HG02885 (cell line): ENCODE results near the gene CPZ.

Experiments used
- ATAC-seq: cut with Tn5 transposase; IDR thresholded peaks from one replicate; pipeline ENCODE4 v1.9.1; 2021; ENCODE audit warnings: mild to moderate bottlenecking; ENCODE audit not compliant: unreplicated experiment, poor library complexity

CPZ gene

GRCh38 chr4:8579526-8580320 lies 12.8 kb upstream of the CPZ start:
- ATAC-seq: no peak

DNA sequence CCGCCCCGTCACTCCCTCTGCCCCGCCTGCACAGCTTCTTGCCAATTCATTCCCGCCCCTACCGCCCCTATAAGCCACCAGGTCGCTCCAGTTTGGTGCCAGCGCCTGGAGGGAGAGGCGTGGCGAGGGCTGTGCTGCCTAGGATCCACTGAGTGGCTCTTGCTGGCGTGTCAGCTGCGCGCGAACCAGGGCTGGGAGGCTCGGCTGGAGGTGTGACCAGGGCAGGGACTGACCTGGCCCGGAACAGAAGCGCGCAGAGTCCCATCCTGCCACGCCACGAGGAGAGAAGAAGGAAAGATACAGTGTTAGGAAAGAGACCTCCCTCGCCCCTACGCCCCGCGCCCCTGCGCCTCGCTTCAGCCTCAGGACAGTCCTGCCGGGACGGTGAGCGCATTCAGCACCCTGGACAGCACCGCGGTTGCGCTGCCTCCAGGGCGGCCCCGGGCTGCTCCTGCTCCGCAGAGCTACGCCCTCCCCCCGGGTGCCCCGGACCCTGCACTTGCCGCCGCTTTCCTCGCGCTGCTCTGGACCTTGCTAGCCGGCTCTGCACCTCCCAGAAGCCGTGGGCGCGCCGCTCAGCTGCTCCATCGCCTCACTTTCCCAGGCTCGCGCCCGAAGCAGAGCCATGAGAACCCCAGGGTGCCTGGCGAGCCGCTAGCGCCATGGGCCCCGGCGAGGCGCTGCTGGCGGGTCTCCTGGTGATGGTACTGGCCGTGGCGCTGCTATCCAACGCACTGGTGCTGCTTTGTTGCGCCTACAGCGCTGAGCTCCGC lies 12.1 kb upstream of the CPZ start, which contains the start of gene GPR78:
GPR78 (plus strand) TSS at position 72 of the 773 bp plus-strand sequence; CDS start at position 663, 591 bp downstream.
- peak; percentile 50 for ATAC-seq

GRCh38 chr4:8581094-8581861 lies 11.3 kb upstream of the CPZ start:
- no peak for ATAC-seq

DNA sequence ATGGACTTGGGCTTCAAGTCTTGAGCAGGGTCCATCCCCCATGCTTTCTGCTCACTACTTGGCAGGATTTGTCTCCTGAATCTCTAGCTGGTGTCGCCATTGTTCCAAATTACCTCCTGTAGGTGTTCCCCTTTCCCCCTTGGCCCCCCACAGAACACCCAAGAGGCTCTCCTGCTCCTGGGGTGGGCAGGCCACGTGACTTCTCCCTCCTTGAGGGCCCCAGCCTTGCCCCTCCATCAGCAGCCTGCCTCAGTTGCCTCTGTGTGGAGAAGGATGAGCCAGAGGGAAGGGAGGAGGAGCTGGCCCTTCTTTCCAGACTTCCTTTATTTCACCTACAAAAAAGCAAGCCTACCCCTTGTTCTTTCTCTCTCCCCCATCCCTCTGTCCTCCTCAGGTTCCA lies 10.5 kb upstream of the CPZ start:
- ATAC-seq: no peak

DNA sequence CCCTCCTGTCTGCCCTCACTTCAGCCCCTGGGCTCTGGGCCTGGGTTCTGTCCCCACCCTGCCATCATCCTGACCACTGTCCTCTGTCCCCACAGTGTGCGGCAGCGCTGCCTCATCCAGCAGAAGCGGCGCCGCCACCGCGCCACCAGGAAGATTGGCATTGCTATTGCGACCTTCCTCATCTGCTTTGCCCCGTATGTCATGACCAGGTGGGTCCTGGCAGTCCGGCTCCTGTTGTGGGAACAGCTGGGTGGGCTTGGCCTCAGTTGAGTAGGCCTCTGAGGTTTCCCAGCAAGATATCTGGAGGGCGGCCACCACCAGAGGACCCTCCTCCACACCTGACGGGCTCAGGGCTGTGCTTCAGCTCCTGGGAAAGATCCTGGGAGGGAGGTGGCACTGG lies 10.1 kb upstream of the CPZ start:
- no peak for ATAC-seq

- ATAC-seq: no peak
Observed at GRCh38 chr4:8582941-8583654, 9.5 kb upstream of the CPZ start.

GRCh38 chr4:8583655-8584025 lies 8.9 kb upstream of the CPZ start:
- no peak for ATAC-seq

- ATAC-seq: no peak
Observed at GRCh38 chr4:8585186-8585585, 7.4 kb upstream of the CPZ start.

GRCh38 chr4:8585721-8586212 lies 6.8 kb upstream of the CPZ start:
- no peak for ATAC-seq

GRCh38 chr4:8586246-8586645 lies 6.3 kb upstream of the CPZ start:
- ATAC-seq: no peak

DNA sequence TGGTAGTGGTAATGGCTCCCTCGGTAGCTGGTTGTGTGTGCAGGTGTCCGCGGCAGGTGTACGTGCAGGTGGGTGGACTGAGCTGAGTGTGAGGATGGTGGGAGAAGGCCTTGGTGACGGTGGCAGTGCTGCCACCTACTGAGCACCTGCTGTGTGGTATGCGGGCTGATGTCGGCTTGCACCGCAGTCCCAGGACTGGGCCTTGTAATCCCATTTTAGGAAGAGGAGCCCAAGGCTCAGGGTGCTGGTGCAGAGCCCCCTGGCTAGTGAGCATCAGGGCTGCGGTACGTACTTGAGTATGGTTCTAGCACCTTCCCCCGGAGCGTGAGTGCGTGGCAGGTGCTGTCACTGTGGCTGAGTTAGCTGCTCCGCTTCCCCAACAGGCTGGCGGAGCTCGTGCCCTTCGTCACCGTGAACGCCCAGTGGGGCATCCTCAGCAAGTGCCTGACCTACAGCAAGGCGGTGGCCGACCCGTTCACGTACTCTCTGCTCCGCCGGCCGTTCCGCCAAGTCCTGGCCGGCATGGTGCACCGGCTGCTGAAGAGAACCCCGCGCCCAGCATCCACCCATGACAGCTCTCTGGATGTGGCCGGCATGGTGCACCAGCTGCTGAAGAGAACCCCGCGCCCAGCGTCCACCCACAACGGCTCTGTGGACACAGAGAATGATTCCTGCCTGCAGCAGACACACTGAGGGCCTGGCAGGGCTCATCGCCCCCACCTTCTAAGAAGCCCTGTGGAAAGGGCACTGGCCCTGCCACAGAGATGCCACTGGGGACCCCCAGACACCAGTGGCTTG lies 5.7 kb upstream of the CPZ start:
- no peak for ATAC-seq

- no peak for ATAC-seq
Observed at GRCh38 chr4:8587469-8588195, 4.9 kb upstream of the CPZ start.

- ATAC-seq: no peak
Observed at GRCh38 chr4:8588196-8588470, 4.4 kb upstream of the CPZ start.

GRCh38 chr4:8589336-8589735 lies 3.2 kb upstream of the CPZ start:
- no peak for ATAC-seq

DNA sequence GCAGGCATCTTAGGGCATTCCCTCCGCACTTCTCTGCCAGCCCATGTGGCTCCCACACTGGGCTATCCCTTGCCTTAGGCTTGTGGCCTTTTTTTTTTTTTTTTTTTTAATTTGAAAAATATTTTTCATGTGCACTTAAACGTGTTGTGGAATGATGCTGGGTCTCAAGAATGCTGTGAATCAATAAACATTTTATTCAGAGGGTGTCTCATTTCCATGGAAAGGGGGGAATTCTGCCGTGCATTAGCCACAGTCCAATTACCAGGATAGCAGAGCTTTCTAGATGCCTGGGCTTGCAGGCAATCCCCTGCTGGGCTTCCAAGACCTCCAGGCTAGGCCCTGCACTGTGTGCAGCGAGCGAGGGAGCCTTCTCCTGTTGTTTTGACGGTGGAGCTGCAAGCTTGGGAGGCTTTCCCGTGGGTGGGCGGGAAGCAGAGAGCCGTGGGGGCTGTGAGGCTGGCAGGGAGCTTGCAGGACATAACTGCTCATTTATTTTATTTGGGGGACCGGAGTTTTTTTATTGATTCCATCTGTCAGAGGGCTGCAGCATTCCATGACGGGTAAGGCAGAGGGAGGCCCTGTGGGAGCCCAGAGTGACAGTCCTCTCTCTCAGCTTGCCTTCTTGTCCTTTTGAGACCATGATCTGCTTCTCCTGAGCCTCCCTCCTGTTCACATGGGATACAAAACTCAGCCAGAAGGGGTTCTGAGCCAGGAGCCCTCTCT lies 2.6 kb upstream of the CPZ start:
- no peak for ATAC-seq

DNA sequence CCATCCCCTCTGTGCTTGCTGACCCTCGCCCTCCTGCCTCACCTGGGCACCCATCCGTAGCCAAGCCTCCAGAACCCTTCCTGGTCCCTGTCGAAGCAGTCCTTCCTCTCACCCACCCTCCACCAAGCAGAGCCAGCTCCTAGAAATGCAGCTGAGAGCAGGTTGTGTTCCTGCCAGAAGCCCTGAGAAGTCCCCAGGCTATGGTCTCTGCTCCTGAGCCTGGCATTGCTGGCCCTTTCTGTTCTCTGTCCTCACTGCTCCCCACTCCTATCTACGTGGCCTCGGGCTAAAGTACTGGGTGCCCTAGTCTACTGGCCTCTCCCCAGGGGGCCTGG lies 2.1 kb upstream of the CPZ start:
- ATAC-seq: no peak

GRCh38 chr4:8591114-8591513 lies 1.5 kb upstream of the CPZ start:
- no peak for ATAC-seq

DNA sequence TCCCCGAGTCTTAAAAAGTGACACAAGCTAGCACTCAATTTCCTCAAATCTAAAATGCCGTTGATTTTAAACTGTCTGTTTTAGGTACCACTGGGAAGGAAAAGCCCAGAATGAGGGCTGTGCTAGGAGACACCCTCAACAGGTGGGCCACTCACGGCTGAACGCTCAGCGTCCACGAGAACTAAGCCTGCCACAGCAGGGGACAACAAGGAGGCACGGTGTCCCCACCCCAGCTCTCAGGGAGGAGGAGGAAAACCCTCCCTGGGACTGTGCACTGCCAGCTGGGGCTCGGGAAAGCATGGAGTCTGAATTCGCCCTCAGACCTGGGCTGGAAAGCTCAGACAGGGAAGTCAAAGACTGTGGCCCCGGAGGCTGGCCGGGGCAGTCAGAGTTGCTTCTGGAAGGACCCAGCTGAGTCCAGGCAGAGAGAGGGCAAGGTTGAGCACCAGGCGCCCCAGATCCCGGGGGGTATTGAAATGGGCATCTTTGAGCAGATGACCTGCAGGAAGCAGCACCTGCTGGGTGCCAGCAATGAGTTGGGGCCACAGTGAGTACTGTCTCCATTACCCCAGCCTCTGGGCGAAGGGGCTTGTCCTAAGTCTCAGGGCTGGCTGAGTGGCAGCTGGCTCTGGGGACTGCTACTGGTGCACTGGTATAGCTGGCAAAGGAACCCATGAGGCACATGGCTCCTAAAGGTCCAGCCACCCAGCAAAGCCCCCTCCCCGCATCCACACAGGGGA lies 769 bp upstream of the CPZ start:
- ATAC-seq: no peak
